ENCODE measurements around the gene PCDH17.

The PCDH17 gene

DNA sequence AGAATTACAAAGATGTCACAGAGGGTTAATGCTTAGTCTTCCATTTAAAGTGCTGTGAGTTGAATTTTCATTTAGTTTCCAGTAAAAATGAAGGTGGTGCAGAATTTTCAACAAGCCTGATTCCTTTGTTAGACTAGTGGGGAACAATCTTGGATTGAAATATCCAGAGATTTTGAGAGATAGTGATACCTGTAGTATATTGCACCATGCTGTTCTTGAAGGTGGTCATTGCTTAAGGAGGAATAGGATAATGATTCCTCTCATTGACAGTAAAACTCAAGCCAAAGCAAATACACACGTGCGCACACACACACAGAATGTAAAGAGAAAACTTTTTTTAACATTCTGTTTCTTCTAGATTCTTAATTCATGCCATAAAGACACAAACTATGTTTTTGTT, 5.3 kb downstream of the PCDH17 start:
- DNase-seq (ENCODE audit: low spot score): no peak

DNA sequence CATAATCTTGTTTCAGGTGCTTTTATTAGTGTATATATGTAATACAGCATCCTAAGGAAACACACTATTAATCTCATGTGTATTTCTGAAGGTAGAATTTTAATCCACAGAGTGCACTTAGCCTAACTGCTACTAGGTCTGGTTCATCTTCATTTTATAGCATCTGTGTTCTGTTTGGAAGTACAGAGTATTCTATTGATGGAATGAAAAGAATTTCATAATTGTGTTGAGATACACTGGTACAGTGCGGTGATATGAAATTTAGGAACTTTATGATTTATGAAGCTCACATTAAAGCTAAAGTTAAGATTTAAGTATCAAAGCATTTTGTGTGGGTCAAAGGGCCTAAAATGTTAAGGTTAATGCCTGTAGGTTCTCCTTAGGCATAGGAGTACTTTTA, 6.0 kb downstream of the PCDH17 start:
- no peak for DNase-seq (ENCODE audit: low spot score)

DNA sequence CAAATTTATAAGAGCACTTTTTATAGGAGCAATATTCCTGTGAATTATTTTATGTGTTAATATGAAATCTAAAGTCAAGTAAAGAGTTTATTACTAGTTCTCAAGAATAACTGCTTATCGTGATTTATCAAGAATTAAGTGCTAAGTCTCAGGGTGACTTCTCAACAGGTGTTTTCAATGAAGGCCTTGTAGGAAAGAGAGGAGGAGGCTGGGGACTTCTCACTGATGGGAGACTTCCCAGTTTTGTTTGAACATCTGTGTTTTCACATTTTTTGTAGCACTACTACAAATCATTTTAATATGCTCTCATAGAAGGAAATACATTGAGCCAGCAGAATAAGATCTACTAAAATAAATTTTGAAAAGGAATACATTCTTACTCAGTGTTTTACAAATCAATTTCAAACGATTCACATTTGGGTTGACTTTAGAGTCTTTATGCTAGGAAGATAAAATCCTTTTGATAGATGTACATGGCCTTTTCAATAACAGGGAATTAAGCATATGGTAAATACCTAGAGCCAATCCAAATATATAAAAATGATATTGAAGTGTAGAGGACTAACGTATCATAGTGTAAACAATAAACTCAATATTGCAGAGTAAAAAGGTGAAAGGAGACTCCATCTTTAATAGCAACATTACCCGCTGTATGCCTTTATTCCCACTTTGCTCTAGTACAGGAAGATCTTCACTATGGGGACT, 6.8 kb downstream of the PCDH17 start:
- DNase-seq (ENCODE audit: low spot score): no peak

DNA sequence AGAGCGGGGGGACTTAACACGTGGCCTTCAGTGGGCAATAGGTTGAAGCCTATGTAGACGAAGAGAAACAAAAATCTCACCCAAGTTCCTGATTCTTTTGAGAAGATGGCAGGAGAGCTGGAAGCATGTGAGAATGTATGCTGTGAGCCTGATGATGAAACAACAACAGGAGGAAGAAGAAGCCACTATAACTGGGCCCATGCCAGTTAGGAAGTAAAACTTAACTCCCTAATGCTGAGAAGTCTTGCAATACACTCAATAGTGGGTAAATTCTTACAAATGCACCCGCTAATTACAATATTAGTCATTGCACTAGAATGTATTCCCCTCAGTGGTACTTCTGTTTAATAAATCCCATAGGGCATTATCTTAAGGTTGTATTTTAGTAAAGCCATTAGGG, 9.1 kb downstream of the PCDH17 start:
- no peak for DNase-seq (ENCODE audit: low spot score)

DNA sequence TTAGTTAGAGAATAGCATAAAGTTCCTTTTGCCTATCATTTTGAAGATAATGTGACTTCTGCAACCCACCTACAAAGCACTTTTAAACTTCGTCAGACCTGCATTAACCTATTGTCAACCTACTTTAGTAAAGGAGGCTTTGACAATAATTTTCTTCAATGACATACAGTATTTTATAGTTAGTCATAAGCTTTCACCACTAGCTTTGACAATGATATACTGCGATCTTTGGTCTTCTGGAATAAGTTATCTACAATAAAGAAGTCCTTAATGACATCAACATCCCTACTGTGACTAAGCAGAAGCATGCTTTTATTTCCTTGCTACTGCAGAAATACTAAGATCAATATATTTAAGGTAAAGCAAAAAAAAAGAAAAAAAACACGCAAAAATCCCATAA, 9.5 kb downstream of the PCDH17 start:
- DNase-seq (ENCODE audit: low spot score): no peak

DNA sequence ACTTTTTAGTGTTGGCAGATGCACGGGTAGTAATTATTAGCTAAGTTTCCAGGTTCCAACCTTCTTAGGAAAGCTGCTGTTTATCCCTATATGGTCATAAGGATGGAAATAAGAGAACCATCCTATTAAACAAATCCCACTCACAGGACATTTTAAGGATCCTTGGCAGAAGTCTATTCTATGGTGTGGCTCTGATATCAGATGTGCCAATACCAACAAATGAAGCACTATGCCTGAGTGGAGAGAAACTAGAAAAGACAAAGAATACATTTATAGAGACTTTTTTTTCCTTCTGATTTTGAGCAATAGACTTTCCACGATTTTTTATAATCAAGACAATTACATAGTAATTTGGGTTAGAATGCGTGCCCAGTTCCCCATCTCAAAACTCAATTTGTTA, 12.6 kb downstream of the PCDH17 start:
- no peak for DNase-seq (ENCODE audit: low spot score)

DNA sequence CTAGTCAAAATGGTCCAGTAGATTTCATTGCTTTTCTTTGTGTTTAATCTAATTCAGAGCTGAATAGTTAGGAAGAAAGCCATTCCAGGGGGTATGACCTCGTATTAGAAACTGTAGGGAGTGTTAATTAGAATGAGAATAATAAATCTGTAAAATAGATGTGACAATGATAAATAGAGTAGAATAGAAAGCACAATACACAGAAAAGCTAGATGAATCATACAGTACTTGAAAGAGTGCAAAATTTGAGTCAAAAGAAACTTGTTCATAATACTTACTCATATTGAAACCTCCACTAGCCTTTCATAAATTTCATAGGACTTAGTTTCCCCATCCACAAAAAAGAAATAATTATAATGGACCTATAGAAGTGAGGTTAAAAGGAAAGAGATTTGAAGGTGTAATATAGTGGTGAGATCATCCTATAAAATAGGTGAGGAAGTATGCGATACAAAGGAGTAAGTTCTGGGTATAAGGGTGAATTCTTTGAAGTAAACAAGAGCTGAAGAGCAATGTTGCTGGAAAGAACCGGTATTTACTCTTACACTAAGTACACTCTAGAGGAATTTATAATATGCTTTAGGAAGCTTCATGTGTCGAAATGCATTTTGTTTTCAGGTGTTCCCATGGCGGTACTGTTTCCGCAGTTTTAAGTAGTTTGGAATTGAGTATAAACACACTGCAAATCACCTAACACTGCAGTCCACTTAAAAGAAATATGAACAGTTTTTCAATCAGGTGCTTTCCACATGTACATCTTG, 21.9 kb downstream of the PCDH17 start:
- DNase-seq (ENCODE audit: low spot score): no peak

DNA sequence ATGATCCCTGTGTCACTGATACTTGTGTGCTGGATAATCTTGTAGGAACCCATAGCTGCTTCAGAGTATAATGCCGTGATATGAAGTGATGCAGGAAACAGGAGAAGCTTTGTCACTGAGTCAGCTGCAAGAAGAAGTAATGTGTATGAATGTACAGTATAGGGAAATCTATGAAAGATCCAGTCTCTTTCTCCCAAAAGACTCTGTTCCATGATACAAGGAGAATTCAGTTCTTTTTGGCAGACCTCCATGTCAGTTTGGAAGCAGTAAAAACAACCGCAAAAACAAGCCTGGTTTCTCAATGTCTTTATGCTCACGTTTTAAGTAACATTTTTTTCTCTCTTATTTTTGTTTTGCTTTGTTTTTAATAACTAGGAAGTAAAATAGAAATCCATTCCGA, 33.9 kb downstream of the PCDH17 start:
- DNase-seq (ENCODE audit: low spot score): no peak

DNA sequence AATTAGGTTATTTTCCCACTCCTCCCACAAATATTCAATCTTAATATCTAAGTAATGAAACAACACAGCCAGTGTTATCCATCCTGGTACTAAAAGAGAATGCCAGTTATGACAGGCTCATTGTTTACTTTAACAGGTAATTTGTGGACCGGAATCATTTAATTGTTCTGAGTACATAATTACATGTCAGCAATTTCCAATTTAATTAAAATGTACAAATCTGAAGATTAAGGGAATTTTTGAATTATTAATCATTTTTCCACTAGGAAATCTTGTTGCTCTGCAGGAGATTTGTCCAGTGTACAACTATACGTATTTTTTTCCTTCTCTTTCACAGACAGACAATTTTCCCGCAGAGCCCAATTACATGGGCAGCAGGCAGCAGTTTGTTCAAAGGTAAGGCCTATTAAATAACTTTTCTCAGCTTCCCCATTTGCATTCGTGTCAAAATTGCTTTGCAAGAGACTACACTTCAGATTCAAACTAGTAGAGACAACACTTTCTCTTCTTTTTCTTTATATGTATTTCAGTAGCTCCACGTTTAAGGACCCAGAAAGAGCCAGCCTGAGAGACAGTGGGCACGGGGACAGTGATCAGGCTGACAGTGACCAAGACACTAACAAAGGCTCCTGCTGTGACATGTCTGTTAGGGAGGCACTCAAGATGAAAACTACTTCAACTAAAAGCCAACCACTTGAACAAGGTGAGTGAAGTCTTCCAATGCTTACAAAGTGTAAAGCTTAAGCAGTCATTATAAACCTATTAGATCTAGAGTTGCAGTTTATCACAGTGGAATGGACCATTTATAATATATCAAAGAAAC, 34.8 kb downstream of the PCDH17 start:
- no peak for DNase-seq (ENCODE audit: low spot score)

DNA sequence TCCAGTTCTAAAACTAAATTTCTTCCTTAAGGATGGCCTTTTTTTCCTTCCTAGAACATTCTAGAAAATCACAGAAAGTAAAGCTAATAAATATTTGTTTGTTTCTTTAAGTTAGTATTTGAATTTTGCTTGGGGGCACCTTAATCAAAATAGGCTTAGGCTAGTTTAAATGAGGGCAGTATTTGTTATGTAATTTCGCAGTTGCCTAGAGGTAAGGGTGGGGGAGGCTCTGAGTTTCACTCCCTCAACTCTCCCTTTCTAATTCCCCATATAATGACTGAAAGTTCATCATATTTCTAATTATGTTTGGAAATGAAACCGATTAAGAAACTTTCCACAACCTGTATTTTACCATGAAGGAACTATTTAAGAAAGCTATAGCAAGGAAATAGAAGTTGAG, 40.6 kb downstream of the PCDH17 start:
- no peak for DNase-seq (ENCODE audit: low spot score)

DNA sequence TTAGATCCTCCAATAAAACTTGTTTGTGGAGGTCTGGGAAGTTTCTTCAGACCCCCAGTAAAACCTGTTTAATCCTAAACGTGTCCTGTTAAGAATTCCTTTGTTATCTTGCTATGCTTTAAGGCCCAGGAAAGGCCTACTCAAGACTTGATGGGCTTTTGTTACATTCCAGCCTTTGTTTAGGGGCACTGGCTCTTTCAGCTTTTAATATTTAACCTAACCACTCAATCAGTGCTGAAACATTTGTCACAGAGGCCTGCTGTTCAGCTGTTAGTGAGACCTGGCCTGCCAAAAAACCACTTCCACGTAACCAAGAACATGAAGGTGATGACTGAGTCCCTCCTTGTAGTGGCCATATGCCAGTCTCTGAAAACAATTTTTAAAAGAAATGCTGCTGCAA, 41.7 kb downstream of the PCDH17 start:
- no peak for DNase-seq (ENCODE audit: low spot score)

DNA sequence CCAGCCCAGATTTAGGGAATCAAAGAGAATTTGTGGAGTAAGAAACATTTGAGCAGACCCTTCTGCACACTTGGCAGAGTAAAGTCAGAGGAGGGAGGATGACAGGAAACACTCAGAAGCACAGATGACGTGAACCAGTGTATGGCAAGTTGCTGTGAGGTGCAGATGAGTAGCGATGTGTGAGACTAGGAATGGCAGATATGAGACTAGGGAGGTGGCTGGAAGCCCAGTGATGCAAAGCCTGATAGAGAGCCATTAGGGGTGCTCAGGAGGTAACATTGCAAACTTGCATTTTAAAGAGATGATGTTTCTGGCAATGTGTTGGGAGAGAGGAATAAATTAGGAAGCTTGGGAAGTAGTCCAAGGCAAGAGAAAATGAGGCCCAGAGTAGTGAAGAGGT, 44.0 kb downstream of the PCDH17 start:
- no peak for DNase-seq (ENCODE audit: low spot score)

DNA sequence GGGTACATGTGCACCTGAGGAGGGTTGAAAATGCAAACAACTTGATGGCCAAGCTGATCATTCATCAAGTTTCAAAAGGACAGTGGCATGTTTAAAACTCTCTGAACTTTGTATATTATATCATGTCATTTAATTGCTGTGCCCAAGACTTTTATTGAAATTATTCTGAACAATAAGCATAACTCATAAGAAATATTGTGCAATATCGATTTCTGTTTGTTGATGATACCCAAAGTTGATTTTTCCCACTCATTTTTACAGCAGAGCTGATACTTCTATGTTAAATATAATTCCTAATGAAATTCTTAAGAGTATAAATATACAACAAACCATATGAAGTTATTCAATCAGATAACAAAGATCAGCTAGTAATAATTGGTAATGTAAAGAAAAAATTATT, 49.1 kb downstream of the PCDH17 start:
- no peak for DNase-seq (ENCODE audit: low spot score)

DNA sequence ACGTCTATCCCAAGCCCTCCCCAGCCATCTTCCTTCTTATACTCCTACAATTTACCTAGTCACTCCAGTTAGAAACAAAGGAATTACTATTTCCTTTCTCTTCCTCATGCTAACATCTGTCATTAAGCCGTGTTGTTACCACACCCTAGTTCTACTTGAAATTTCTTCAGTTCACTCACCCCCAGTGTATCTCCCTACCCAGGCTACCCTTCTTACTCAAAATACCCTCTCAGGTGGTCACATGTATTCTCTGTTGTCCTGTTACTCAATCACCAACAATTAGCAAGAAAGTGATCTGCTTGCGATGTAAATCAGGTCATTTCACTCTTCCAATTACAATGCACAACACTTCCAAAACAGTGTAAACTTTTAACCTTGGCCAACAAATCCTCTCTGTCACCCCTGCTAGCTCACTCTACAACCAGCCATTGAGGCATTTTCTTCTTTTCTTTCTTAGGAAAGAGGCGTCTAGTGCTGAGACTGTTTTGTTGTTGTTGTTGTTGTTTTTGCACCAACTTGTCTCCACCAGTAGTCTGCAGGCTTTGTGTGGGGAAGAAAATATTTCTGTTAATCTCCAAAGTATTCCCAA, 50.7 kb downstream of the PCDH17 start:
- DNase-seq (ENCODE audit: low spot score): no peak

DNA sequence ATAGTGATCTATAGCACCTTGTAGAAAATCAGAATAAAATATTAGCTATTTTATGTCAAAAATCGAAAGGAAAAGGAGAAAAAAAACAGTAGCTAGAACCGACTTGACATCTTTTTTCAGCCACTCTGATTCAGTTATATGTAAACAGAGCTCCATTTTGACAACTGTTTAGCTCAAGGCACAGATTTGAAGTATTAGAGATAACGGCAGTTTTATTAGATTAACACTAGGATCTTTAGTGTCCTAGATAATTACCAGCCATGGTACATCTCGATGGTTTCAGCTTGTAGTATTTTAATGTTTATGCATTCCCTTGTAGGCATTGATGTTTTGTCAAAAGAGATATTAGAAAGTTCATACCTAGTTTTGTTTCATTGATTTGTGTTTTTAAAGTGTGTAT, 67.3 kb downstream of the PCDH17 start:
- DNase-seq (ENCODE audit: low spot score): no peak

DNA sequence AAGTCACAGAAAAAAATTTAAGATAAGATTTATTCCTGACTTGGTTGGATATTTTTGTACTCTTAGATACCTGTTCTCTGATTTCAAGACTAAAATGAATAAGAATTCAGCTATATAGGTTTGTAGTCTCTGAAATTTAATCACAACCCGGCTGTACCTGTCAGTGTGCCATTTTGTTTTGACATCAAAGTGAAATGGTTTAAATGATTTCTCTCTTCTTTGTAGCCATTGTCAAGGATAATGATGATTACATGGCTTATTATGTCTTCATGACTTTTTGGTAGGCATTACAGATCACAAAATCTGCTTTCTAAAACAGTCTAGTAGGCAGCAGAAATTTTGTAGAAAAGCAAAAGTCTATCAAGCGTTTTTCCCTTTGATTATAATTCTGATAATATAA, 72.5 kb downstream of the PCDH17 start:
- no peak for DNase-seq (ENCODE audit: low spot score)

DNA sequence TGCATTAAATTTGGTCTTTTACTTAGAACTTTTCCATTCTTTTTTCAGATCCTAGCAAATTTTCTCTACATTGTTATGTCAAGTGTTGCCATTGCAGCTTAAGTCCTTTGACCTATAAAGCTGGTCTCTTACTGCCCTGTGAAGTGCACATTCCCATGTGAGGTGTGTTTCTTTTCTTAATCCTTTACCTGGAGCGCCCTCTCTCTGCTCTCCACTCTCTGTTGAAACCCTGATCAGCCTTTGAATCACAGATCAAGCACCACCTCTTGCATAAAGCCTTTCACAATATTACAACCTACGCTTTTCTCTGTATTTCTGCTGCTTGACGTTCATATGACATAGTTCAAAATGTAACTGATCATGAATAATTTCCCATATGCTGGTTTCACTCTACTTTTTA, 84.8 kb downstream of the PCDH17 start:
- no peak for DNase-seq (ENCODE audit: low spot score)

DNA sequence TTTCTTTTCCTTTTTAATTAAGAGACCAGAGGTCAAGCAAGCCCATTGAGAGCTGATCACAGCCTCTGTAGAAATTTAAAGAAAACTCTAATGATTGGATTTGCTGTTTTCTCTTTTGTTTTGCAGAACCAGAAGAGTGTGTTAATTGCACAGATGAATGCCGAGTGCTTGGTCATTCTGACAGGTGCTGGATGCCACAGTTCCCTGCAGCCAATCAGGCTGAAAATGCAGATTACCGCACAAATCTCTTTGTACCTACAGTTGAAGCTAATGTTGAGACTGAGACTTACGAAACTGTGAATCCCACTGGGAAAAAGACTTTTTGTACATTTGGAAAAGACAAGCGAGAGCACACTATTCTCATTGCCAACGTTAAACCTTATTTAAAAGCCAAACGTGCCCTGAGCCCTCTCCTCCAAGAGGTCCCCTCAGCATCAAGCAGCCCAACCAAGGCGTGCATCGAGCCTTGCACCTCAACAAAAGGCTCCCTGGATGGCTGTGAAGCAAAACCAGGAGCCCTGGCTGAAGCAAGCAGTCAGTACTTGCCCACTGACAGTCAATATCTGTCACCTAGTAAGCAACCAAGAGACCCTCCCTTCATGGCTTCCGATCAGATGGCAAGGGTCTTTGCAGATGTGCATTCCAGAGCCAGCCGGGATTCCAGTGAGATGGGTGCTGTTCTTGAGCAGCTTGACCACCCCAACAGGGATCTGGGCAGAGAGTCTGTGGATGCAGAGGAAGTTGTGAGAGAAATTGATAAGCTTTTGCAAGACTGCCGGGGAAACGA, 93.1 kb downstream of the PCDH17 start:
- DNase-seq (ENCODE audit: low spot score): no peak

DNA sequence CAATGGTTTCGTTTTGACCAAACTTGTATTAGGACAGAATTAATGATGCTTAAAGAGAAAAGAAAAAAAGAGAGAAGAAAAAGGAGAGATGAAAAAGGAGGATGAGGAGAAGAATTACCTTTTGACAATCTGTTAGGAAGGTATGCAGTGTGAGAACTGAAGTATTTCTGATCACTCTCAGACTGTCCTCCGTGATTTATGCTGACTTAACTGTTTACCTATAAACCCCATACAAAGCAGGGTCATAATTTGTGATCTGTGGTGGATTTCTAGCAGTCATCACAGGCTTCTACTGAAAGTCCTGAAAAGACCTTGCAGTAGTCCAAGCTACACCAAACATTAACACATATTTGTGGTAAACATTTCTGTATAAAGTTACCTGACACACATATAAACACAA, 93.9 kb downstream of the PCDH17 start:
- no peak for DNase-seq (ENCODE audit: low spot score)

DNA sequence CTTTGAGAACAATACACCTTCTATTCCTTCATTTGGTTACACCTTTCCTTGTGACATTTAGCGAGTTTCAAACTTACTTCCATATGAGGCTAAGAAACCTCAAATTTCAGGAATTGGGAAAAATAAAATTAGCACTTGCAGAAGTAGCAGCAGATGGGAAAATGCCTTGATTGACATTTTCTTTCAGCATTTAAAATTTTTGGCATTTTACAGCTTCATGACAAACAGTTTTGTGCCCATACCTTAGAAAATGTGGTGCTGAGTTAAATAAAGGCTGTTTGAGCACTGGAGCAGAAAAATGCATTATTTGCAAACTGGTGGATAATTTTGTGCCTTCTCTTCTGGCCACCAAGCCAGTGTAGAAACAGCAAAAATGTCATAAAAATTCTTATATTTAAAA, 95.4 kb downstream of the PCDH17 start:
- no peak for DNase-seq (ENCODE audit: low spot score)

DNA sequence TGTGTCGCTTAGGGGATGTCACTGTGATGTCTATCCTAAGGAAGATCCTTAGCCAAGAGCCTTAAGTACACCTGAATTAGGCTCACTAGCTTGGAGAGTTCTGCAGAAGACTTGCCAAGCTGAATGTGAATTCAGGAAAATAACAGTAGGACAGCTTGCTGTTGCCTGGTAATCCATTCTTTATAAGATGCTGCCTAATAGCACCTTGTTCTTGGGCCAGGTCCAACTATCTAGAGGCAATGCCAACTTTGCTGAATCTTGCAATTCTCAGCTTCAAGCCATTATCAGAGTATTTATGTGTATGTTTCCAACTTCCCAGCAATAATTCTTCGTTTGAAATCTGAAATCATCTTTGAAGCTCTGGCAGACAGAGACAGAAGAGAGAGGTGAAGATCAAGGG, 102.8 kb downstream of the PCDH17 start:
- no peak for DNase-seq (ENCODE audit: low spot score)

DNA sequence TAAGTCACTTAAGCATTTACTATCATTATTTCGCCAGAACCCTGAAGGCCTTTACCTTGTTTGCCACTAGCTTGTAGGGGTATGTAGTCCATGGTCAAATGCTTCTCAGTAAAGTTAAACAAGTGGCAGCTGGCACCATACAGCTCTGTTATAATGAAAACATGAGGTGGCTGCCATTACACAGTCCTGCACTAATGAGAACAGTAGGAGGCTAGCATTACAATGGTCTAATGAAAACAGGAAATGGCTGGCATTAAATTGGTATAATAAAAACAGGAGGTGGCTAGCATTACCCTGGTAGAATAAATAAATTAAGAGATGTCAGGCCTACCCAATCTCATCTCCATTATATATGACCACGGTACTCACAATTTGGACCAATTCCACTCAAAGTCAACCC, 107.5 kb downstream of the PCDH17 start:
- DNase-seq (ENCODE audit: low spot score): no peak

Measured in NAMALWA (cell line).